HuH-7.5 (cell line): ENCODE results near the gene PPP1R3F.
"Not testable (repeated sequence)": the region's sequence is repeated elsewhere in the genome, so short reads cannot be mapped to it uniquely, and the experiment has no call there.

Source experiments
- DNase-seq: peaks from one replicate; pipeline ENCODE4 v3.0.0; 2011; ENCODE audit warnings: low spot score

Gene PPP1R3F

GRCh38 chrX:49276207-49276606 is 6.6 kb downstream of the PPP1R3F start:
- DNase-seq = no peak

- no peak for DNase-seq
These were observed 7.3 kb downstream of the PPP1R3F start for GRCh38 chrX:49276671-49277534.

- DNase-seq = no peak
These were observed 7.9 kb downstream of the PPP1R3F start for GRCh38 chrX:49277535-49277830.

- no peak for DNase-seq
These were observed 8.5 kb downstream of the PPP1R3F start for GRCh38 chrX:49278081-49278480.

- no peak for DNase-seq
These were observed 13.0 kb downstream of the PPP1R3F start for GRCh38 chrX:49282647-49283011.

GRCh38 chrX:49284212-49284611 is 14.6 kb downstream of the PPP1R3F start:
- DNase-seq = no peak

- no peak for DNase-seq
These were observed 16.5 kb downstream of the PPP1R3F start for GRCh38 chrX:49286136-49286535.

GRCh38 chrX:49286581-49286980 is 17.0 kb downstream of the PPP1R3F start:
- DNase-seq = no peak

- DNase-seq = no peak
These were observed 18.1 kb downstream of the PPP1R3F start for GRCh38 chrX:49287665-49288064.

GRCh38 chrX:49290215-49290614 is 20.6 kb downstream of the PPP1R3F start:
- no peak for DNase-seq

GRCh38 chrX:49291615-49292337 is 22.2 kb downstream of the PPP1R3F start:
- DNase-seq = no peak

- DNase-seq = no peak
These were observed 23.1 kb downstream of the PPP1R3F start for GRCh38 chrX:49292400-49293362.

- not testable (repeated sequence) for DNase-seq
These were observed 29.7 kb downstream of the PPP1R3F start for GRCh38 chrX:49299293-49299692.

GRCh38 chrX:49300703-49301102 is 31.1 kb downstream of the PPP1R3F start:
- DNase-seq = no peak

GRCh38 chrX:49303346-49303745 is 33.8 kb downstream of the PPP1R3F start, which contains the start of gene GAGE10:
GAGE10 (plus strand) TSS chrX:49303646; CDS start chrX:49304860, 1,214 bp downstream.
- no peak for DNase-seq

GRCh38 chrX:49307775-49308174 is 38.2 kb downstream of the PPP1R3F start:
- not testable (repeated sequence) for DNase-seq

GRCh38 chrX:49308604-49309269 is 39.1 kb downstream of the PPP1R3F start:
- DNase-seq = no peak

- DNase-seq = no peak
These were observed 39.9 kb downstream of the PPP1R3F start for GRCh38 chrX:49309401-49309981.

GRCh38 chrX:49310371-49310770 is 40.8 kb downstream of the PPP1R3F start:
- no peak for DNase-seq

- DNase-seq = no peak
These were observed 42.6 kb downstream of the PPP1R3F start for GRCh38 chrX:49312176-49312575.

- no peak for DNase-seq
These were observed 46.5 kb downstream of the PPP1R3F start for GRCh38 chrX:49316085-49316484.
